NCI-H526 treated with DMSO at 0.1 percent for 48 hours (cell line): ENCODE measurements around the gene UNC93B1.

Experiments used
- DNase-seq: peaks from one replicate; lab custom pipeline; 2025; lab: John Stamatoyannopoulos, UW

The UNC93B1 gene

DNA sequence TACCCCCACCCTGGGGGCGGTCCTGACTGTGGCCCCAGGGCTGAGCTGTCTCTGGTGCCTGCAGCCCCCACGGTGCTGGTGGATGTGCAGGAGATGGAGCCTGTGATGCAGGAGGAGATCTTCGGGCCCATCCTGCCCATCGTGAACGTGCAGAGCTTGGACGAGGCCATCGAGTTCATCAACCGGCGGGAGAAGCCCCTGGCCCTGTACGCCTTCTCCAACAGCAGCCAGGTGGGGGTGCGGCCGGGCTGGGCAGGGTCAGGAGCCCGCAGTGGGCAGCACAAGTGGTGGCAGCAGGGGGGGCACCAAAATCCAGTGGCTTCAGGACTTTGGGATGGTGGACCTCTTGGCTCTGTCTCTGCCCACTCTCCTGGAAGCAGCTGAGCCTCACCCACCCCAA lies 18.6 kb upstream of the UNC93B1 start:
- DNase-seq: no peak

DNA sequence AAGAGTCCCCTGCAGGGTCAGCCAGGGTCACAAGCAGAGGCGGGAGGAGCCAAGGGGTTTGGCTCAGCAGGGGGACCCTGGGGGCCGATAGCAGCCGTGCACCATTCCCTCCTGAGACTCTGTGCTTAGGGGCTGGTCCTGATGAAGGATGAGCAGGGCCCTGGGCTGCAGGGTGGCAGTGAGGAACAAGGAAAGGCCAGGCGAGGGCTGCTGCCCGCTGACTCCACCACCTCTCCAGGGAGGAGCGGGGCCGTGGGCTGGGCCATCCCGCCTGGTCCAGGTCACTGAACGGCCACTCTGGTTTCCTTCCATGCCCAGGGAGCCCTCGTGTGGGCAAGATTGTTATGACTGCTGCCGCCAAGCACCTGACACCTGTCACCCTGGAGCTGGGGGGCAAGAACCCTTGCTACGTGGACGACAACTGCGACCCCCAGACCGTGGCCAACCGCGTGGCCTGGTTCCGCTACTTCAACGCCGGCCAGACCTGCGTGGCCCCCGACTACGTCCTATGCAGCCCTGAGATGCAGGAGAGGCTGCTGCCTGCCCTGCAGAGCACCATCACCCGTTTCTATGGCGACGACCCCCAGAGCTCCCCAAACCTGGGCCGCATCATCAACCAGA lies 17.4 kb upstream of the UNC93B1 start:
- no peak for DNase-seq

DNA sequence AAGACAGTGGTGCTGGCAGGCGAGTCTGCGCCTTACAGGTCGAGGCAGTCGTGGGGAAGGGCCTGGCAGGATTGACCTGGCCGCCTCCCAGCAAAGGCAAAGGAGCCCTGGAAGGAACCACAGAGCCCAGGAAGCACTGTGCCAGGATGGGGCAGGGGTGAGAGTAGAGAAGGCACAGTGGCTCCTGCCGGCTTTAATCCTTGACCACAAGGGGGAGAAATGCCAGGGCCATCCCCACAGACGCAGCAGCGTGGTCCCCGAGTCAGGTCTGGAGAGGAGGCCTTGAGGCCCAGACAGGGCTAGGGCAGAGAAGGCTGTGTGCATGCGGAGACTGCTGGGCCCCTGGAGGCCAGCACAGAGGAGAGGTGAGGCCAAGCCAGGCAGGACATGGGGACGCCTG lies 16.7 kb upstream of the UNC93B1 start:
- DNase-seq: no peak

DNA sequence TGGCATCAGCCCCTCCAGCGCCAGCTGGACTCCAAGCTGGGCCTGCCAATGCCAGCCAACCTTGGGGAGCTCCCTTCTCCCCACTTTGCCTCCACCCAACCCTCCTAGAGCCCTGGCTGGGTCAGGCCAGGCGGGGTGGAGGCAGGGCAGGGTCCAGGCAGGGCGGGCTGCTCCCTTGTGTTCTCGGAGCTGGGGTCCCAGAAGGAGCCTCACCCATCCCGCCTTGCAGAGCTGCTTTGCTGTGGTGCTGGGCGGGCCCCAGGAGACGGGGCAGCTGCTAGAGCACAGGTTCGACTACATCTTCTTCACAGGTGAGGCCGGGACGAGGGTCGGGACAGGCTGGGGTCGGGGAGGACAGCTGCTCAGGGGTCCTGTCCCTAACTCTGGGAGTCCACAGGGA lies 15.6 kb upstream of the UNC93B1 start:
- DNase-seq: no peak

DNA sequence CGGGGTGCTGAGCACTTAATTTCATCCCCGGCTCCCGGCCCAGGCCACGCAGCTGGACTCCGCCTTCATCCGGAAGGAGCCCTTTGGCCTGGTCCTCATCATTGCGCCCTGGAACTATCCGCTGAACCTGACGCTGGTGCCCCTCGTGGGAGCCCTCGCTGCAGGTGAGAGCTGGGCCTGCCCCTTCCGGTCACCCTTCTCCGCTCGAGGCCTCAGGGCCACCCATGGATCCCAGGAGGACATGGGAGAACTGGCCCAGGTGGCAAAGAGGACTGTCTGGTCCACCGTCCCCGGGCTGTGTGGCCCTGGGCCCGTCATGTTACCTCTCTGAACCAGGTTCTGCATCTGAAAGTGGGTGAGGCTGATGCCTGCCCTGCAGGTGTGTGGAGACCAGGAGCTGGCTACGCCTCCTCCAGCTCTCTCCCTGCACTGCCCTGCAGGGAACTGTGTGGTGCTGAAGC lies 14.9 kb upstream of the UNC93B1 start:
- no peak for DNase-seq

DNA sequence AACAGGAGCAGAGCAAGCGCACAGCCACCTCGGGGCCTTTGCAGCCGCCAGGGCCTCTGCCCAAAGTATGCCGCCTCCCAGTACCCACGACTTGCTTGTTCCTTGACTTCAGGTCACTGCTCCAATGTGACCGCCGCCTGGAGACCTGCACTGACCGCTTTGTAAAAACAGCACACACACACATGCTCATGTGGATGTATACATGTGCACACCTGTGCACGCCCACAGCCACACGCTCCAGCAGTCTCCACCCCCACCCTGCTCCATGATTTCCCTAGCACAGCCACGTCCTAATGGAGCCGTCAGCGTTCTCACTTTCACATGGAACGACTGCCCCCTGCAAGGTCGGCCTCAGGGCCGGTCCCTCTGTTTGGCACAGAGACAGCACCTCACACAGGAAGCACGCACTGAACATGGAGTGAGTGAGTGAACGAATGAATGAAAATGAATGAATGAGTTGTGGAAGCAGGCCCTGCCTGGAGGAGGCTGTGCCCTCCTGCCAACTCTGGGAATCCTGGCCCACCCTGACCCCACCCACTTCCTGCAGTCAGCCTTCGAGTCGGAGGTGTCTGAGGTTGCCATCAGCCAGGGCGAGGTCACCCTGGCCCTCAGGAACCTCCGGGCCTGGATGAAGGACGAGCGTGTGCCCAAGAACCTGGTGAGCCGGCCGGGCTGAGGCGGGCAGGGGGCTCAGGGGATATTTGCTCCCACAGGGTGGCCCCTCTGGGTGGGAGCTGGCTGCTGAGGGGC lies 14.3 kb upstream of the UNC93B1 start:
- DNase-seq: no peak

DNA sequence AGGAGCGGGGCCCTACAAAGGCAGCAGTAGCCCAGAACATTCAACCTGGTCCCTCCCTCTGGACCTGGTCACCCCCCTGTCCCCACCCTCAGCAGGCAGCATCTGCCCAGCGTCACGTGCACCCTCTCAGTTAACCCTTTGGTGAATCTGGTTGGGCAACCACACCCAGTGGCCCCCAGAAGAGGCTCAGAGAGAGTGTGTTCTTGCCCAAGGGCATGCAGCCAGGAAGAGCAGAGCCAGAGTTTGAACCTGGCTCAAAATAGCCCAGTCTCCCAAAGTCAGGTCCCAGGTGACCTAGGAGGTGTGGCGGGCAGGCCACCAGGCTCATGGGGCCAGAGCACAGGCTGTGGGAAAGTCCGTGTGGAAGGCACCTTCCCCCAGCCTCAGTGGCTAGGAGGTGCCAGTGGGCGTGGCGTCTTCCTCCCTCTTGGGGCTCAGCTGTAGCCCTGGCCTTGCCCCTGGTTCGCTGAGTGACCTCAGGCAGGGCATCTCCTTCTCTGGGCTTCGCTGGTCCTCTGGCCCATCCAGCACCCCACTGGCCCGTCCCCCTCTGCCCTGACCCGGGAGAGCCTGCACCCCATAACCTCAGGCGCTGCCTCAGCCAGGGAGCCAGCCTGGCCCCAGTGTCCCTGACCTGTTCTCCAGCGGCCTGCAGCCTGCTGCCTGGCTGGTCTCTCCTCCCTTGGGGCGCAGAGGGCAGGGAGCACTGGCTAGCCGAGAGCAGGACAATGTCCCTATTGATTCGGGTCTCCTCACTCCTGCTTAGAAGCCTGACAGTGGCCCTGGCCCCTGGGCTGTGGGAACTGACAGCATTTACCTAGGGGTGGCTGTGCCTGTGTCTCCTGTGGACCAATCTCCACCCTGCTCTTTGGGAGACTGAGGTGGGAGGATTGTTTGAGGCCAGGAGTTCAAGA lies 13.3 kb upstream of the UNC93B1 start:
- no peak for DNase-seq

DNA sequence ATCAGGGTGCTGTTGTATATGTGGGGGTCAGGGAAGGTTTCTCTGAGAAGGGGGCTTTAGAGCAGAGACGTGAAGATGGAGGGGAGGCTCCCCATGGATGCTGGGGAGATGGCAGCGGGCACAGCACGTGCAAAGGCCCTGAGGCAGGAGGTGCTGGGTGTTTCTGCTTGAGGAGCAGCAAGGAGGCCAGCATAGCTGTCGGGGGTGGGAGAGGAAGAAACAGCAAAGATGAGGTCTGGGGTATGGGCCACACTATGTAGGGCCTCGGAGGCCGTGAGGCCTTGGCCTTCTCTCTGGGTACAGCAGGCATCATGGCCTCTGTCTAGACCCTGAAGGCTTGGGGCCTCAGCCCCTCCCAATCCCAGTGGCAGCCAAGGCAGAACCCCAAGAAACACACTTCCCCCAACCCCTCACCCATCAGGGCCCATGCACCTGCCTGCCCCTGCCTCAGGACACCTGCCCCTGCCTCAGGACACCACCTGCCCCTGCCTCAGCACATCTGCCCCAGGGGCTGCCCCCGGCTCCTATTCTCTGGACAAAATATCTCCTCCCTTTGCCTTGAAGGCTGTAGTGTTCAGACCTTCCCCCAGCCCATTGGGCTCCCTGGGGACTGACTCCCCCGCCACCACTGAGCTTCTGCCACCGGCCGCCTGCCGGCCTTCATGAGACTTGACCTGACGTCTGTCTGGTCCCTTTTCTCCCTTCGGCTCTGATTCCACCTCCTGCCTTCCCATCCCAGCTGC lies 12.4 kb upstream of the UNC93B1 start:
- no peak for DNase-seq

DNA sequence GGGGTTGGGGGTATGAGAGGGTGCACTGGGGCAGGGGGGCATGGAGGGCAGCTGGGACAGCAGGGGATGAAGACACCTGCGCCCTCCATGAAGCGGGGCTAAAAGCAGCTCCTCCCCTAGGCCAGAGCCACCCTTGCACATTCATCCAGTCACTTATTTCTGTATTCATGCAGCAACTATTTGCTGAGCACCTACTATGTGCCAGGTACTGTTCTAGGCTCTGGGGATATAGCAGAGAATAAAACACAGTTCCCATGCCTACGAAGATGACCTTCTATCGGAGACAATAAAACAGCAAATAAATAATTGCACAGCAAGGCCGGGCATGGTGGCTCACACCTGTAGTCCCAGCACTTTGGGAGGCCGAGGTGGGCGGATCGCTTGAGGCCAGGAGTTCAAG lies 11.6 kb upstream of the UNC93B1 start:
- no peak for DNase-seq

DNA sequence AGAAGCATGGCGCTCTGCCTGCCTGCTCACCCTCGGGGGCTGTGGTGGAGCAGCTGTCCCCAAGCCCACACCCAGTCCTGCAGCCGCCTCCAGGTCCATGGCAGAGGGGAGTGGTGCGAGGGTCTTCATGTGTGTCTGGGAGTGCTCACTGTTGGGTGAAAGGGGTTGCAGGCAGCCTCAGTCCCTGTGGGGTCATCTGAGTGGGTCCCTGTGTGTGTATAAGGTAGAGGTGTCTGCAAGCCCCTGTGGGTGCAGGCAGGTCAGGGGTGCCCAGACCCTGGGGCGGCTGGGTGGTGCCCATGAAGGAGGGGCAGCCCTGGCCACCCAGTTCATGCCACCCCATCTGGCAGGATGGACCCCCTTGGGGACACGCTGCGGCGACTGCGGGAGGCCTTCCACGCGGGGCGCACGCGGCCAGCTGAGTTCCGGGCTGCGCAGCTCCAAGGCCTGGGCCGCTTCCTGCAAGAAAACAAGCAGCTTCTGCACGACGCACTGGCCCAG lies 11.1 kb upstream of the UNC93B1 start:
- DNase-seq: no peak

DNA sequence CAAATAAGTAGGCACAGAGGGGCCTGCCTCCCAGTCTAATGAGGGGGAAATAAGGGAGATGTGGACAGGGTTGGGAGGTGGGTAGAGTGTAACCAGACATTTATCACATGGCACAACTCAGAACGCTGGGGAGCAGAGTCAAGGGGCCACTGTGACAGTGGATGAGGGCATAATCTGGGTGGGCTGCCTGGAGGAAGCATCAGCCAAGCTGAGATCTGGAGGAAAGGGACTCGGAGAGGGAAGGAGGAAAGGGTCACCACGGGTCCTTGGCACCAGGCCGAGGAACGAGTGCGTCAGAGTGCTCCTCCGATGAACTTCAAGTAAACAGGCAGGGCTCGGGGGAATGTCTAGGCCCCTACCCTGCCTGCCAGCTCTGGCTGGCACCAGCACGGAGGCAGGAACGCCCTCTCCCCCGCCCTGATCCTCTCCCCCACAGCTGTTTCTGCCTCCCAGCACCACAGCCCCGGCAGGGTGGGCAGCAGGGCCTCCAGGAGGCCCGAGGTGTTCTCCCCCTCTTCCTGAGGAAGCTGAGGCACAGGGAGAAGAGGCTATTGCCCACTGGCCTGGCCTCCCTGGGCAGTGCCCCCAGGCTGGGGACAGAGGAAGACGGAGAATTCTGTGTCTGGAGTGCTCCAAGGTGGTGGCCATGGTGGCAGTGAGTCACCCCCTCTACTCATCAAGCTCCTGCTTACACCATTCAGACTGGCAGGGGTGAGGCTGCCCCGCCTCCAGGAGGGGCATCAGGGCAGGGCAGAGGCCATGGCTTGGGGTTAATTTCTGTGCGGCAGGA lies 10.5 kb upstream of the UNC93B1 start:
- no peak for DNase-seq

DNA sequence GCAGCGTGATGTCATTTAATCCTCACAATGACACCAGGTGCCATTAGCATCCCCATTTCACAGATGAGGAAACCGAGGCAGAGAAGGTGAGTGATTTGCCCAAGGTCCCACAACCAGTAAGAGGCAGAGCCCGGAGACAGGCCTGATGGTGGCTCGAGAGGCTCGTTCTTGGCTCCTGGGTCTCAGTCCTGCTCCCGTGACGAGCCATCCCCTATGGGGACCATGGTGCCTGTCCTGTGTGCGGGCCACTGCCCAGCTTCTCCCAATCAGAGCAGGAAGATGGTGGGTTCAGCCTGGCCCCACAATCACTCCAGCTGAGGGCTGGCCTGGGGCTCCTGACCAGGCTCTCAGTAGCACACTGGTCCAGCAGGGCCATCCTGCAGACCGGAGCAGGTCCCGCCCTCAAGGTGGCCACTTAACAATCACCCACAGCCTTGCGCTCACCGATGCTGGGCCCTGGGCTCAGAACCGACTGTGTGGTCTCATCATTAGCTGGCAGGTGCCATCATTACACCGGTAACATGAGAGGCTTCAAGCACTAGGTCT lies 9.8 kb upstream of the UNC93B1 start:
- no peak for DNase-seq

DNA sequence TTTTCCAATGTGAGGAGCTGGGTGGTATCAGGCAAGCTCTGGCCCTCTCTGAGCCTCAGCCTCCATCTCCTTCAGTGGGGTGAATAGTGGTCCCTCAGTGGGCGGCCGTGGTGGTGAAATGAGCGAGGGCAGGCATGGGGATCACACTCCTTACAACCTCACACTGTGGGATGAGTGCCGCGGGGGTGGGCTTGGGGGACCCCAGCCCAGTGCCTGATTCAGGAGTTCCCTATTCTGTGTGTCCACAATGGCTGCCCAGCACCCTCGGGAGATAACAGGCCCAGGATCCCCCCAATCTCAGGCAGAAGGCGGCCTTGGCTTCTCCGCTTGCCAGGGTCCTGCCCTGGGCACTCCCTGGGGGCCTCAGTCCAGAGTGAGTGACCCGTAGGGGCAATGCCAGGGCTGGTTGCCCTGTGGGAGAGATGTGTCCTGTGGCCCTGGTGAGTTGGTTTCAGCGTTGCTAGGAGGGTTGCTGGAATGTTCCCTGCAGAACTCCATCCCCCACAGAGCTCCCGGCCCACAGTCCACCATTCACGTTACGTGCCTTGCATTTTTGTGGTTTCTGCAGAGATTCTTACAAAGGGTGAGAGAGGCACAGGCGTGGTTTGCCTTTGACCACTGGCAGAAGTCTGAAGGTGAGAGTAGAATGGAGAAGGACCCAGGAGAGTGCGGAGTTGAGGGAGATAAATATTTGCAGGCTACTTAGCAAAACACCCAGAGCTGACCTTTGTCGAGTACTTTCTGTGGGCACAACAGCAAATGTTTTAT lies 9.1 kb upstream of the UNC93B1 start:
- DNase-seq: no peak

DNA sequence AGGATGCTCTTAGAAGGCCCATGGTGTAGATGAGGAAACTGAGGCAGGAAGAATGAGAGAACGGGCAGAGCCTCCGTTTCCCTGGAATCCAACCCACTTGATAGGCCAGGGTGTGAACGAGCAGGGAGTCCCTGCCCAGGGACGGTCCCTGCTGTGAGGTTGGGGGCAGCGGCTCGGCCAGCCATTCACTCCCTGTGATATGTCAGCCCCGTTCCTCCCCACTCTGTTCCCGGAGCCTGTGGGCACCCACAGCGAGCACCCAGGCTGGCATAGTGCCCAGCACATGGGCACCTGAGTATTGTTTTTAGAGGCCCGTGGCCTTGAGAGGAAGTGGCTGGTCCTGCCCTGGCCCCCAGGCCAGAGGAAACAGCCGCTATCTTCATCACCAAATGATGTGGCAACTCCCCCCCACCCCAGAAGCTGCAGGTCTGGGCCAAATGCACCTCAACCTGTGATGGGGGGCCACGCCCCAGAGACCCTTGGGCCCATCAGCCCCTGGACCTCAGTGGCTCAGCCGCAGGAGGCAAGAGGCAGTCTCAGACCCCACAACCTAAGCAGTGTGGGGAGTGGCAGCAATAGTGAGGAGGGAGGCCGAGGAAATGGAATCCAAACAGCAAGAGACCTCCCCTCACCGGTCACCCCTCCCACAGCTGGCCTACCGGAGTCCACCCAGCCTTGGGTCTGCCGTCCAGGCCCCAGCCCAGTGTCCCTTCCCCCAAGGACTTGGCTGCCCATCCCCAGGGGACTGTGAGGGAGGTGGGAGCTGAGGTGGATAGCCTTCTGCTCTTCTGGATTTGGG lies 8.3 kb upstream of the UNC93B1 start:
- no peak for DNase-seq

DNA sequence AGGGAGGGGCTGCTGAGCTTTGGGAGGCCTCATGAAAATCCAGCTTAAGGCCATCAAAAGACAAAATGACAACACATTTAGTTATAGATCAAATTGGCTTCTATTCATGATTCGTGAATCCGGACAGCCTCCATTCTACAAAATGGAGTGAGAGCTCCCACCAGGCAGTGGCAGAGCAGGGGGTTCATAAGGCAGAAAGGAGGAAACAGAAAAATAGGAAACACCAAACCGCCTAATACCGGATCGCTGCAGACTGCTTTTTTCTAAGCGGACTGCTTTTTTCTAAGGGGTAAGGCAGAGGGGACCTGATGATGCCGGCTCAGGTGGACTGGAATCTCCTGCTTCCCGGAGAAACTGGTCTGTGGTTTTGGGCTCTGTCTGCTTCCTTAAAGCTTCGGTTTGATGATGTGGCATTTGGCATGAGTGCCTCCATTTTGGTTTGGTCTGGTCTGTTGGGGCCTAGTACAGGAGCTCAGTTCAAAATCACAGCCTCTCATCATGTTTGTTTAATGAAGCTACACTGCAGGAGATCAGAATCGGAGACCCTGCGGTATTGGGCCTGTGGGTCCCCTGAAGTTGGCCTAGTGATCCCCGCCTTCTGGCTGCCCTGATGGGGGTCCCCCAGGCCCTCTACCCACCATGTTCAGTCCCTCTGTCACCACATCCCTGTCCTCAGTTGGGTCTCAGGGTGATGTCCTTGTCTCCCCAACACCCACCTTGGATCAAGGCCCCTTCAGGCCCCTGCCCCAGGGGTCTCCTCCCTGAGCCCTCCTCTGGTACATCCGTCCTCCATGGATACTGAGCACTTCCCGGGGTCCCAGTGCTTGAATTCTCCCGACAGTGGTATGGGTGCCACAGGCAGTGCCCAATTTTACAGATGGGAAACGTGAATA lies 7.4 kb upstream of the UNC93B1 start:
- DNase-seq: no peak

DNA sequence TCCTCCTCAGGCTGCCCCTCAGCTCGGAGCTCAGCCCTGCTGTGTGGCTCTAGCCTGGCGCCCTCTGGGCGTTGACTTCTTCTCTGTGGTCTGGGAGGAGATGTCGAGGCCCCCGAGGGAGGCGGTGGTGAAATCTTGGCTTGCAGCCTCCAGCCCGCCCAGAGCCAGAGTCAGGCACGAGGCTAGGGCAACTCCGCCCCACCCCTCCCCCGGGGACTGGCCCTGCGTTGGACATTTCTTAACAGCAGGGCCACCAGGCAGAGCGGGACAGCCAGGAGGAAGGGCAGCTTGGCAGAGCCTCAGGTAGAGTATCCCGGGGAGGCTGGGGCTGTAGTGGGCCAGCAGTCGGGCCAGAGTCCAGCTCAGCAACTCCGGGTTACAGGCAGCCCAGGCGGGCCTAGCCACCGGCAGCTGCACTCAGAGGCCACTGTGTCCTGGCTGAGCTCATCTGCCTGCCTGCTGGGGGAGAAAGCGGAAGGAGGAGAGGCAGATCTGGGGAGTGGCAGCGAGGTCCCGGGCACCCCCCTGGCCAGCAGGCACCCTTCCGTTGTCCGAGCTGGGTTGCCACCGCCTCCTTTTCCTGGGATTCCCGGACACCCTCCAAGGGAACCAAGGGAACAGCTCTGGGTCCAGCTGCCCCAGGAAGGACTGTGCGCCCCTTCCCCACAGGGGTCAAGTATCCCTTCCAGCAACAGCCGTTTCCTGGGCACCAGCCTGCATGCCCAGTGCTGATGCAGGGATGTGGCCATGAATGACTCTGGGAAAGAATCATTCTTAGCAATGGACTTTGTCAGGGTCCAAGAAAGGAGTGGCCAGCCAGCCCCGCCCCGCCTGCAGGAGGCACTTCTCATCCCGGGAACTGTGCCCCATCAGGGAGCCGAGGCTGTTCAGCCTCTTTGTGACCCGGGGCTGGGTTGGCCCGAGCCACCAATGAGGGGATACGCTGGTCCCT lies 6.5 kb upstream of the UNC93B1 start, which contains the start of gene ALDH3B1:
Gene ALDH3B1 (plus strand): TSS at position 238 of the 952 bp plus-strand sequence. CDS start 4,971 bp downstream, outside the sequence.
- no peak for DNase-seq
